ENCODE measurements around the gene PKD2L2.
"Not testable (repeated sequence)": the region's sequence is repeated elsewhere in the genome, so short reads cannot be mapped to it uniquely, and the experiment has no call there.

The PKD2L2 gene

GRCh38 chr5:137935190-137935589 is 45.9 kb downstream of the PKD2L2 start:
- Mint-ChIP-seq H3K4me1 (peaks cover 24% of the 10 kb centered on the region), H3K36me3 (ENCODE audit: low read depth) (peaks cover 53% of the 10 kb centered on the region), H3K4me3 (no peak overlapping the region), H3K27me3 (ENCODE audit: low read depth, poor library complexity) (no peaks in the 10 kb centered on the region), H3K27ac (peak overlapping the region; percentile 83), H3K9me3 (no peaks in the 10 kb centered on the region)
- DNase-seq = no peak
- TF ChIP-seq, protein P1, sequence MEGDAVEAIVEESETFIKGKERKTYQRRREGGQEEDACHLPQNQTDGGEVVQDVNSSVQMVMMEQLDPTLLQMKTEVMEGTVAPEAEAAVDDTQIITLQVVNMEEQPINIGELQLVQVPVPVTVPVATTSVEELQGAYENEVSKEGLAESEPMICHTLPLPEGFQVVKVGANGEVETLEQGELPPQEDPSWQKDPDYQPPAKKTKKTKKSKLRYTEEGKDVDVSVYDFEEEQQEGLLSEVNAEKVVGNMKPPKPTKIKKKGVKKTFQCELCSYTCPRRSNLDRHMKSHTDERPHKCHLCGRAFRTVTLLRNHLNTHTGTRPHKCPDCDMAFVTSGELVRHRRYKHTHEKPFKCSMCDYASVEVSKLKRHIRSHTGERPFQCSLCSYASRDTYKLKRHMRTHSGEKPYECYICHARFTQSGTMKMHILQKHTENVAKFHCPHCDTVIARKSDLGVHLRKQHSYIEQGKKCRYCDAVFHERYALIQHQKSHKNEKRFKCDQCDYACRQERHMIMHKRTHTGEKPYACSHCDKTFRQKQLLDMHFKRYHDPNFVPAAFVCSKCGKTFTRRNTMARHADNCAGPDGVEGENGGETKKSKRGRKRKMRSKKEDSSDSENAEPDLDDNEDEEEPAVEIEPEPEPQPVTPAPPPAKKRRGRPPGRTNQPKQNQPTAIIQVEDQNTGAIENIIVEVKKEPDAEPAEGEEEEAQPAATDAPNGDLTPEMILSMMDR (IDR thresholded peaks at IDR 0.05) = no peak

DNA sequence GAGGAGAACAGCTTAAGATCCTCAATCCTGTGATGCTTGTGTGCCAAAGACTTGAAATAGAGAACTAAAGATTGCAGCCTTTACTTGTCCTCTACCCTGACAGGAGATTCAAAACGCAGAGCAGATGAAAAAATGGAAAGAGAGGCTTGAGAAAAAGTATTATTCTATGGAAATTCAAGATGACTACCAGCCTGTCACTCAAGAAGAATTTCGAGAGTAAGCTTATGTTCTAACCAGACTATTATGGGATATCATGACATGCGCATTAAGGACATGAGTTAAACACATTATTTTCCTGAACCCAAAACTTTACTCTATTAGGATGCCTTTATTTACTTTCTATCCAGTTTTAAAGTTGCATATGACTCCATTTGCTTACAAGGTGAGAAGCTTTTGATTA is 46.4 kb downstream of the PKD2L2 start:
- H3K27ac Mint-ChIP-seq = peak overlapping the region; percentile 83
- DNase-seq = no peak

GRCh38 chr5:137937994-137938750 is 48.9 kb downstream of the PKD2L2 start:
- Mint-ChIP-seq H3K4me3 (no peak overlapping the region), H3K27ac (no peak overlapping the region), H3K36me3 (ENCODE audit: low read depth) (peaks cover 77% of the 10 kb centered on the region), H3K9me3 (no peaks in the 10 kb centered on the region), H3K4me1 (peaks cover 19% of the 10 kb centered on the region), H3K27me3 (ENCODE audit: low read depth, poor library complexity) (no peaks in the 10 kb centered on the region)
- TF ChIP-seq, protein P1 (IDR thresholded peaks at IDR 0.05) = no peak
- no peak for DNase-seq

More for the DNA sequence above, 46.4 kb downstream of the PKD2L2 start:
- no peaks in the 10 kb centered on the region for H3K9me3 Mint-ChIP-seq
- no peaks in the 10 kb centered on the region for H3K27me3 Mint-ChIP-seq (ENCODE audit: low read depth, poor library complexity)
- TF ChIP-seq, protein P1 (IDR thresholded peaks at IDR 0.05) = no peak
- peaks cover 56% of the 10 kb centered on the region for H3K36me3 Mint-ChIP-seq (ENCODE audit: low read depth)
- no peak overlapping the region for H3K4me3 Mint-ChIP-seq
- H3K4me1 Mint-ChIP-seq = peaks cover 24% of the 10 kb centered on the region

GRCh38 chr5:137938751-137939143 is 49.5 kb downstream of the PKD2L2 start:
- Mint-ChIP-seq H3K9me3 (no peaks in the 10 kb centered on the region), H3K36me3 (ENCODE audit: low read depth) (peaks cover 81% of the 10 kb centered on the region), H3K27me3 (ENCODE audit: low read depth, poor library complexity) (no peaks in the 10 kb centered on the region), H3K27ac (no peak overlapping the region), H3K4me1 (peaks cover 13% of the 10 kb centered on the region), H3K4me3 (no peak overlapping the region)
- DNase-seq = no peak
- TF ChIP-seq, protein P1 (IDR thresholded peaks at IDR 0.05) = no peak

DNA sequence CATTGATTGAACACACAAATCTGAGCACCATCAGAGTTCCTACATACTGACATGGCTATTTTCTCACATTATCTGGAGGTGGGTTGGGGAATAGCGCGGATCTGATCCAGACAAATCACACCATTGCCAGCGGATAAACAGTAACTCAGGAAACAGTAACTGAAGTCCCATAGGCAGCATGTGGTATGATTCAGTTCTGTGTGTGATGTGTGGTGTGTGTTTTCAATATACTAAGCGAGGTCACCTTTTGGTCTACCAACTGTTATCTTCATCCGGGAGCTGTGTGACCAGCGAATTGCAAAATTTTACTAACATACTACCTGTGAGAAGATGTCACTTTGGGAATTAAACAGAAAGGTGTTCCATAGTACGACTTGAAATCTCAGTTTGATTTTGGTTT is 50.1 kb downstream of the PKD2L2 start:
- Mint-ChIP-seq H3K27ac (no peak overlapping the region), H3K36me3 (ENCODE audit: low read depth) (peaks cover 83% of the 10 kb centered on the region), H3K4me3 (no peak overlapping the region), H3K9me3 (no peaks in the 10 kb centered on the region), H3K4me1 (peaks cover 9% of the 10 kb centered on the region), H3K27me3 (ENCODE audit: low read depth, poor library complexity) (no peaks in the 10 kb centered on the region)
- no peak for DNase-seq
- TF ChIP-seq, protein P1 (IDR thresholded peaks at IDR 0.05) = no peak

DNA sequence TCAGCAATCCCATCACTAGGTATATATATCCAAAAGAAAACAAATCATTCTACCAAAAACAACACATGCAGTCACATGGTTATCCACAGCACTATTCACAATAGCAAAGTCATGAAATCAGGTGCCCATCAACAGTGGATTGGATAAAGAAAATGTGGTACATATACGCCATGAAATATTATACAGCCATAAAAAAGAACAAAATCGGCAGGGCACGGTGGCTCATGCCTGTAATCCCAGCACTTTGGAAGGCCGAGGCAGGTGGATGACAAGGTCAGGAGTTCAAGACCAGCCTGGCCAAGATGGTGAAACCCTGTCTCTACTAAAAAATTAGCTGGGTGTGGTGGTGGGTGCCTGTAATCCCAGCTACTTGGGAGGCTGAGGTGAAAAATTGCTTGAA is 55.0 kb downstream of the PKD2L2 start:
- H3K9me3 Mint-ChIP-seq; H3K27ac Mint-ChIP-seq; H3K27me3 Mint-ChIP-seq (ENCODE audit: low read depth, poor library complexity); DNase-seq; H3K4me3 Mint-ChIP-seq; H3K4me1 Mint-ChIP-seq: not testable (repeated sequence)
- peaks cover 94% of the 10 kb centered on the region for H3K36me3 Mint-ChIP-seq (ENCODE audit: low read depth)

Measured in nephron progenitor cell (in vitro differentiated cells).